HepG2 (cell line): ENCODE results near the gene MYBPC3. TPM values are rescaled to one million over a fixed set of nuclear protein-coding genes. Genes with fewer than 3 reads are reported as not detected.

ENCODE experiments used
- CBX2 ChIP-seq, 2 experiments: fragments of 200-600 bp in 1 of 2; sonication (generic); formaldehyde crosslinking in 1 of 2; IDR thresholded peaks; 2 replicates each; pipeline versions ENCODE4 v1.7.0 to v1.8.1; 2018 to 2022; ENCODE audit warnings: low read depth in 2 of 2, low read length in 1 of 2, mild to moderate bottlenecking in 1 of 2, missing genetic modification reagents in 1 of 2
- CBX5 ChIP-seq: sonication (generic); formaldehyde crosslinking; IDR thresholded peaks from 2 replicates; pipeline ENCODE4 v1.4.0; 2020; ENCODE audit warnings: missing genetic modification reagents, borderline replicate concordance
- HOXA3 ChIP-seq: sonication (generic); formaldehyde crosslinking; IDR thresholded peaks from 2 replicates; pipeline ENCODE4 v1.5.0; 2020; ENCODE audit warnings: missing genetic modification reagents
- HOXA9 ChIP-seq: sonication (generic); formaldehyde crosslinking; IDR thresholded peaks from 2 replicates; pipeline ENCODE4 v1.8.1; 2022; ENCODE audit warnings: missing genetic modification reagents, mild to moderate bottlenecking, moderate library complexity, borderline replicate concordance
- KAT8 ChIP-seq: IDR thresholded peaks from 2 replicates; pipeline ENCODE4 v1.6.1; 2016; ENCODE audit warnings: missing genetic modification reagents, missing compliant biosample characterization
- KLF9 ChIP-seq: IDR thresholded peaks from 2 replicates; pipeline ENCODE4 v1.6.1; 2016; ENCODE audit warnings: low read depth
- MED1 ChIP-seq: sonication (generic); formaldehyde crosslinking; IDR thresholded peaks from 2 replicates; pipeline ENCODE4 v1.4.0; 2020; ENCODE audit warnings: missing genetic modification reagents
- MIXL1 ChIP-seq: IDR thresholded peaks from 2 replicates; pipeline ENCODE4 v1.6.1; 2016
- PHF20 ChIP-seq: sonication (generic); formaldehyde crosslinking; IDR thresholded peaks from 2 replicates; pipeline ENCODE4 v1.5.0; 2020; ENCODE audit warnings: mild to moderate bottlenecking, missing genetic modification reagents
- PHF5A ChIP-seq: IDR thresholded peaks from one replicate; pipeline ENCODE4 v1.6.1; 2018; ENCODE audit warnings: low read depth, missing genetic modification reagents; ENCODE audit not compliant: unreplicated experiment
- RAD51 ChIP-seq: fragments of 450-650 bp; IDR thresholded peaks from 2 replicates; pipeline ENCODE4 v1.6.1; 2016; ENCODE audit warnings: borderline replicate concordance
- RCOR2 ChIP-seq: IDR thresholded peaks from 2 replicates; pipeline ENCODE4 v1.6.1; 2016; ENCODE audit warnings: missing biosample characterization, missing genetic modification reagents
- SAP130 ChIP-seq: IDR thresholded peaks from 2 replicates; pipeline ENCODE4 v1.6.1; 2016; ENCODE audit warnings: low read depth
- SP5 ChIP-seq: IDR thresholded peaks from 2 replicates; pipeline ENCODE4 v1.6.1; 2016; ENCODE audit warnings: low read depth, borderline replicate concordance
- TFDP1 ChIP-seq: IDR thresholded peaks from 2 replicates; pipeline ENCODE4 v1.6.1; 2016; ENCODE audit warnings: missing compliant biosample characterization, missing genetic modification reagents, borderline replicate concordance
- TGIF2 ChIP-seq: IDR thresholded peaks from 2 replicates; pipeline ENCODE4 v1.6.1; 2016; ENCODE audit warnings: control low read depth, missing compliant biosample characterization
- YEATS2 ChIP-seq: sonication (generic); formaldehyde crosslinking; IDR thresholded peaks from 2 replicates; pipeline ENCODE4 v1.4.0; 2020; ENCODE audit warnings: missing genetic modification reagents, borderline replicate concordance
- ZNF138 ChIP-seq: sonication (generic); formaldehyde crosslinking; IDR thresholded peaks from 2 replicates; pipeline ENCODE4 v1.5.0; 2020; ENCODE audit warnings: mild to moderate bottlenecking, low read depth, missing genetic modification reagents
- ZNF567 ChIP-seq: sonication (generic); formaldehyde crosslinking; IDR thresholded peaks from 2 replicates; pipeline ENCODE4 v1.8.1; 2023; ENCODE audit warnings: mild to moderate bottlenecking, missing genetic modification reagents, borderline replicate concordance
- ZNF589 ChIP-seq: sonication (generic); formaldehyde crosslinking; conservative IDR thresholded peaks from 2 replicates; pipeline ENCODE4 v1.8.0; 2022; ENCODE audit warnings: mild to moderate bottlenecking, moderate library complexity, missing genetic modification reagents
- ZNF598 ChIP-seq: sonication (generic); formaldehyde crosslinking; IDR thresholded peaks from 2 replicates; pipeline ENCODE4 v1.5.1; 2020; ENCODE audit warnings: mild to moderate bottlenecking, missing genetic modification reagents, borderline replicate concordance
- ZNF615 ChIP-seq: sonication (generic); formaldehyde crosslinking; IDR thresholded peaks from 2 replicates; pipeline ENCODE4 v1.5.0; 2020; ENCODE audit warnings: mild to moderate bottlenecking, missing genetic modification reagents, borderline replicate concordance
- ZNF792 ChIP-seq: IDR thresholded peaks from 2 replicates; pipeline ENCODE4 v1.6.1; 2016
- ZSCAN31 ChIP-seq: sonication (generic); formaldehyde crosslinking; IDR thresholded peaks from 2 replicates; pipeline ENCODE4 v1.5.0; 2020; ENCODE audit warnings: low read depth, mild to moderate bottlenecking, missing genetic modification reagents
- polyA plus RNA-seq, 8 experiments: library from polyadenylated mRNA; depleted of rRNA in 3 of 8; stranded (reverse) in 7 of 8; unstranded in 1 of 8; fragments of >200 nt; fragmentation: Illumina TruSeq in 4 of 8; extraction: Trizol in 4 of 8; gene quantifications; 2 replicates each; pipeline versions ENCODE4 v1.2.1 to v1.2.3, GENCODE V29; 2011 to 2016; ENCODE audit warnings: low read depth in 4 of 8, missing spikeins in 1 of 8, mixed read lengths in 1 of 8; ENCODE audit not compliant: insufficient read depth in 1 of 8
- total RNA-seq, 5 experiments: library from RNA; depleted of rRNA; stranded (reverse); fragments of >200 nt; fragmentation: Illumina TruSeq; extraction: Trizol; gene quantifications; 2 replicates each; pipeline ENCODE4 v1.2.3, GENCODE V29; 2016; ENCODE audit warnings: low read depth in 1 of 5
- TF ChIP-seq, protein P1 (sequence below): sonication (generic); formaldehyde crosslinking; IDR thresholded peaks from 2 replicates; pipeline ENCODE4 v1.4.0; 2020; ENCODE audit warnings: missing genetic modification reagents

MYBPC3 gene
- total and polyA plus RNA-seq, 2 of the 13 experiments (the other 11 are each of a cell fraction or from before 2014, with no cell fraction given), result not detected

GRCh38 chr11:47355283-47356128, 3.0 kb upstream of the MYBPC3 start (continued):
- TF ChIP-seq ZNF792, result peak; percentile 71; the same call in 1 of the 2 replicates
- TF ChIP-seq ZNF138 (CRISPR knock-in tag), result no peak
- TF ChIP-seq ZSCAN31 (CRISPR knock-in tag), result peak; percentile 88; the same call in 1 of the 2 replicates
- TF ChIP-seq SP5 (CRISPR knock-in tag), result no peak
- TF ChIP-seq RAD51, result no peak
- TF ChIP-seq YEATS2, result peak; percentile 58; the same call in 1 of the 2 replicates
- peak; percentile 48; the same call in 1 of the 2 replicates for TF ChIP-seq ZNF589 (CRISPR knock-in tag)
- peak; percentile 77 for TF ChIP-seq SAP130 (CRISPR knock-in tag)
- TF ChIP-seq MIXL1, result 0 out of 2 replicates have a peak, but pooled peaks have one; percentile 30
- peak; percentile 74; the same call in 1 of the 2 replicates for TF ChIP-seq HOXA3 (CRISPR knock-in tag)
- TF ChIP-seq MED1 (CRISPR knock-in tag), result 0 out of 2 replicates have a peak, but pooled peaks have one; percentile 30
- peak; percentile 8; the same call in 1 of the 2 replicates for TF ChIP-seq PHF20 (CRISPR knock-in tag)
- TF ChIP-seq, protein P1, sequence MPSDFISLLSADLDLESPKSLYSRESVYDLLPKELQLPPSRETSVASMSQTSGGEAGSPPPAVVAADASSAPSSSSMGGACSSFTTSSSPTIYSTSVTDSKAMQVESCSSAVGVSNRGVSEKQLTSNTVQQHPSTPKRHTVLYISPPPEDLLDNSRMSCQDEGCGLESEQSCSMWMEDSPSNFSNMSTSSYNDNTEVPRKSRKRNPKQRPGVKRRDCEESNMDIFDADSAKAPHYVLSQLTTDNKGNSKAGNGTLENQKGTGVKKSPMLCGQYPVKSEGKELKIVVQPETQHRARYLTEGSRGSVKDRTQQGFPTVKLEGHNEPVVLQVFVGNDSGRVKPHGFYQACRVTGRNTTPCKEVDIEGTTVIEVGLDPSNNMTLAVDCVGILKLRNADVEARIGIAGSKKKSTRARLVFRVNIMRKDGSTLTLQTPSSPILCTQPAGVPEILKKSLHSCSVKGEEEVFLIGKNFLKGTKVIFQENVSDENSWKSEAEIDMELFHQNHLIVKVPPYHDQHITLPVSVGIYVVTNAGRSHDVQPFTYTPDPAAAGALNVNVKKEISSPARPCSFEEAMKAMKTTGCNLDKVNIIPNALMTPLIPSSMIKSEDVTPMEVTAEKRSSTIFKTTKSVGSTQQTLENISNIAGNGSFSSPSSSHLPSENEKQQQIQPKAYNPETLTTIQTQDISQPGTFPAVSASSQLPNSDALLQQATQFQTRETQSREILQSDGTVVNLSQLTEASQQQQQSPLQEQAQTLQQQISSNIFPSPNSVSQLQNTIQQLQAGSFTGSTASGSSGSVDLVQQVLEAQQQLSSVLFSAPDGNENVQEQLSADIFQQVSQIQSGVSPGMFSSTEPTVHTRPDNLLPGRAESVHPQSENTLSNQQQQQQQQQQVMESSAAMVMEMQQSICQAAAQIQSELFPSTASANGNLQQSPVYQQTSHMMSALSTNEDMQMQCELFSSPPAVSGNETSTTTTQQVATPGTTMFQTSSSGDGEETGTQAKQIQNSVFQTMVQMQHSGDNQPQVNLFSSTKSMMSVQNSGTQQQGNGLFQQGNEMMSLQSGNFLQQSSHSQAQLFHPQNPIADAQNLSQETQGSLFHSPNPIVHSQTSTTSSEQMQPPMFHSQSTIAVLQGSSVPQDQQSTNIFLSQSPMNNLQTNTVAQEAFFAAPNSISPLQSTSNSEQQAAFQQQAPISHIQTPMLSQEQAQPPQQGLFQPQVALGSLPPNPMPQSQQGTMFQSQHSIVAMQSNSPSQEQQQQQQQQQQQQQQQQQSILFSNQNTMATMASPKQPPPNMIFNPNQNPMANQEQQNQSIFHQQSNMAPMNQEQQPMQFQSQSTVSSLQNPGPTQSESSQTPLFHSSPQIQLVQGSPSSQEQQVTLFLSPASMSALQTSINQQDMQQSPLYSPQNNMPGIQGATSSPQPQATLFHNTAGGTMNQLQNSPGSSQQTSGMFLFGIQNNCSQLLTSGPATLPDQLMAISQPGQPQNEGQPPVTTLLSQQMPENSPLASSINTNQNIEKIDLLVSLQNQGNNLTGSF, result no peak
- peak; percentile 60; the same call in 1 of the 2 replicates for TF ChIP-seq RCOR2
- no peak for TF ChIP-seq KLF9 (CRISPR knock-in tag)
- peak; percentile 53; the same call in 1 of the 2 replicates for TF ChIP-seq KAT8 (CRISPR knock-in tag)
- TF ChIP-seq PHF5A (CRISPR knock-in tag), result peak; percentile 76
- TF ChIP-seq CBX2 (IDR thresholded peaks at IDR 0.05; ENCODE audit: low read depth, low read length), result no peak
- no peak for TF ChIP-seq CBX2 (CRISPR knock-in tag; IDR thresholded peaks at IDR 0.05; ENCODE audit: low read depth)
- peak; percentile 60; the same call in 1 of the 2 replicates for TF ChIP-seq CBX5
- peak; percentile 62; the same call in 1 of the 2 replicates for TF ChIP-seq HOXA9 (CRISPR knock-in tag)
- TF ChIP-seq ZNF615 (CRISPR knock-in tag), result no peak
- no peak for TF ChIP-seq ZNF598 (CRISPR knock-in tag)
- peak; percentile 43; the same call in 1 of the 2 replicates for TF ChIP-seq TFDP1 (CRISPR knock-in tag)
- TF ChIP-seq ZNF567 (CRISPR knock-in tag), result 0 out of 2 replicates have a peak, but pooled peaks have one; percentile 50
- 0 out of 2 replicates have a peak, but pooled peaks have one; percentile 54 for TF ChIP-seq TGIF2 (CRISPR knock-in tag)
